VCaP (cell line): ENCODE data around the gene CEP57L1.

ENCODE experiments used
- H3K27ac ChIP-seq: fragments of 450-650 bp; 2 replicates; pipeline ENCODE4 v1.5.1; 2017
- TF ChIP-seq, protein P1 (sequence below): fragments of 450-650 bp; conservative IDR thresholded peaks from 2 replicates; pipeline ENCODE4 v1.5.1; 2017; ENCODE audit warnings: mild to moderate bottlenecking, moderate library complexity

CEP57L1 gene

DNA sequence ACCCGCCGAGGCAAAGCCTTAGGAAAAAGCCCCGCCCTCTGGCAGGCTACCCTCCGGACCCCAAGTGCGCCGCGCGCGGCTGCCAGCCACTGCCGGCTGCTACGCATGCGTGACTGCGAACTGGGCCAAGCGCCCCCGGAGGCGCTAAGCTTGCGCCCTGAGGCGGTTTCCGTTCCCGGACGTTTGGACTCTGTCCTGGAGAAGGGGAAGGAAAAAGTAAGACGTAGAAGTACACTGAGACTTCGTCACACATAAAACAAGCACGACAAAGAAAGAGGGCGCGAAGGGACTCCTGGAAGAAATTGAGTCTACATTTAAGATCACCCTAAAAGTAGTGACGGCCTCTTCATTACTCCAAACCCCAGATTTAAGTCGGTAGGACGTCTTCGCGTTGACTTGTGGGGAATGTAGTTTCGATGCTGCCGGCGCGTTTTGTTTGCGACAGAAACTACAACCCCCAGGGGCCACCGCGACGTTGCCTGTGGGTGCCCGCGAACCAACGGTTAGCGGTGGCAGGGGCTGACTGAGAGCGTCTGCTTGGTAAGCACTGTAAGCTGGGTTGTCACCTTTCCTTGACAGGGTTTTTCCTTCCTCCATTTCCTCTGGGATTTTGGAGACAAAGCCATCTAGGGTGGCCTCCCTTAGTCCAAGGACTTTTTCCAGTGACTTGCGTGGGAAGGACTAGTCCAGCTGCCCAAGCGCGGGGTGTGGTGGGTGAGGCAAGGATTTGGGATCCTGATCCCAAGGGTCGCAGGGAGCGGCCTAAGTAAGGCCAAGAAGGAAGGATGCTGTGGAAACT, at the start of gene CEP57L1:
Gene CEP57L1 (plus strand): TSS at position 472 of the 799 bp plus-strand sequence. CDS start 49,715 bp downstream, outside the sequence.
- H3K27ac ChIP-seq, result peak within 1 kb of the TSS; percentile 90
- TF ChIP-seq, protein P1, sequence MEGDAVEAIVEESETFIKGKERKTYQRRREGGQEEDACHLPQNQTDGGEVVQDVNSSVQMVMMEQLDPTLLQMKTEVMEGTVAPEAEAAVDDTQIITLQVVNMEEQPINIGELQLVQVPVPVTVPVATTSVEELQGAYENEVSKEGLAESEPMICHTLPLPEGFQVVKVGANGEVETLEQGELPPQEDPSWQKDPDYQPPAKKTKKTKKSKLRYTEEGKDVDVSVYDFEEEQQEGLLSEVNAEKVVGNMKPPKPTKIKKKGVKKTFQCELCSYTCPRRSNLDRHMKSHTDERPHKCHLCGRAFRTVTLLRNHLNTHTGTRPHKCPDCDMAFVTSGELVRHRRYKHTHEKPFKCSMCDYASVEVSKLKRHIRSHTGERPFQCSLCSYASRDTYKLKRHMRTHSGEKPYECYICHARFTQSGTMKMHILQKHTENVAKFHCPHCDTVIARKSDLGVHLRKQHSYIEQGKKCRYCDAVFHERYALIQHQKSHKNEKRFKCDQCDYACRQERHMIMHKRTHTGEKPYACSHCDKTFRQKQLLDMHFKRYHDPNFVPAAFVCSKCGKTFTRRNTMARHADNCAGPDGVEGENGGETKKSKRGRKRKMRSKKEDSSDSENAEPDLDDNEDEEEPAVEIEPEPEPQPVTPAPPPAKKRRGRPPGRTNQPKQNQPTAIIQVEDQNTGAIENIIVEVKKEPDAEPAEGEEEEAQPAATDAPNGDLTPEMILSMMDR, result 0 out of 2 replicates have a peak, but pooled peaks have one; percentile 5

DNA sequence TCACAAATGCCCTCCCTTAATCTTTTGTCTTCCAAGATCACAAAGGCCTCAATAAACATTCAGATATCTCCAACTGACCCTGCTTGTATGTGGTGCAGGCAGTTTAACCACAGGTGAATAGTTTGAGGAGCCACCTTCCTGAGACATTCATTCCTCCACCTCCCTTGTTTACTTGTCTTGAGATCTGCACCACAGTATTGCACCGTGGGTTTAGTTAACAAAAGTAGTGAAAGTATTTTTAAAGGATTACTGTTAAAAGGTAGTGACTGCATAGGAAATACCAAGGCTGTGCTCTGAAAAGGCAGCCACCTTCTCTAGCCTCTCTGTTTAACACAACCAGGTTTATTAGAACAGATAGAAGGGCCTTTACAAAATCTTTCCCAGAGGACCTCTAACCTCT, 47.1 kb upstream of the CEP57L1 start:
- no peak overlapping the region for H3K27ac ChIP-seq
- TF ChIP-seq, protein P1, result no peak

DNA sequence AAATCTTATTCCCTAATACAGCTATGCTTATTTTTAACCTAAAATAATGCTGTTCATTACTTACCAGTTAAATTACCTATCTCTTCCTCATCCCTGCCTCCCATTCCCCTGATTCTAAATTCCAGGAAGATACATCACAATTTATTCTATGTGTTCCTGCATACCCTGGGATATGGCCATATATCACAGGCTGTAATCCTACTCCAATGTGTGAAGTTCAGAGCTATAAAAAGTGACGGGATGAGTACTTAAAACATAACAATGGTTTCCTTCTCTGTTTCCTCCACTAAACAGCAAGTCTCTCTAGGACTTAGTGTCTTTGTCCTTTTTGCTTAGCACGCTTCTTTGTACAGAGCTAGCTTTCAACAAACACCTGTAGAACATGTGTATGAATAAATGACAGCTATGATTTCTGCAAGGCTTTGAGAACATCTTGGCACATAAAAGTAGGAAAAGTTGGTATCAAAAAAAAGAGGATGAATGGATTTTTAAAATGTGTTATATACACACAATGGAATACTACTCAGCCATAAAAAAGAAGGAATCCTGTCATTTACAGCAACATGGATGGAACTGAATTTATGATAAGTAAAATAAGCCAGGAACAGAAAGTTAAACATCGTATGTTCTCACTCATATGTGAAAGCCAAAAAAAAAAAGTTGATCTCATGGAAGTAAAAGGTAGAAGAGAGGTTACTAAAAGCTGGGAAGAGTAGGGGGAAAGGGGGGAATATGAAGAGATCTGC, 46.5 kb upstream of the CEP57L1 start:
- no peak overlapping the region for H3K27ac ChIP-seq
- TF ChIP-seq, protein P1, result no peak

DNA sequence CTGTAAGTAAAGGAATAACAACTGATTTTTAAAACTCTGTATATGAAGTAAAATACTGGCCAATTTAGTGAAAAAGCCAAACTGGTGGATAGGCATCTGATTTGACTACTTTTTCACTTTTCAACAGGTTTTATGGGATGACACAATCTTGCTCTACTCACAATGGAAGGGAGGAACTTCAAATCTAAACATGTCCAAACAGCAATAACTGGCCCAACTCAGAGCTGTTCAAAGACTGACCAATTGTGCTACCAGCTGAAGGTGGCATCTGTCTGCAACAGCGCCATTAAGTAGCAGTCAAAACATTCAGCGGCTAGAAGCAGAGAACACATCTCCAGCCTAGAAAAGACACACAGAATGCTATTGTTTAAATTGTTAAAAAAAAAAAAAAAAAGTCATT, 45.3 kb upstream of the CEP57L1 start:
- H3K27ac ChIP-seq, result no peak overlapping the region
- TF ChIP-seq, protein P1, result no peak

DNA sequence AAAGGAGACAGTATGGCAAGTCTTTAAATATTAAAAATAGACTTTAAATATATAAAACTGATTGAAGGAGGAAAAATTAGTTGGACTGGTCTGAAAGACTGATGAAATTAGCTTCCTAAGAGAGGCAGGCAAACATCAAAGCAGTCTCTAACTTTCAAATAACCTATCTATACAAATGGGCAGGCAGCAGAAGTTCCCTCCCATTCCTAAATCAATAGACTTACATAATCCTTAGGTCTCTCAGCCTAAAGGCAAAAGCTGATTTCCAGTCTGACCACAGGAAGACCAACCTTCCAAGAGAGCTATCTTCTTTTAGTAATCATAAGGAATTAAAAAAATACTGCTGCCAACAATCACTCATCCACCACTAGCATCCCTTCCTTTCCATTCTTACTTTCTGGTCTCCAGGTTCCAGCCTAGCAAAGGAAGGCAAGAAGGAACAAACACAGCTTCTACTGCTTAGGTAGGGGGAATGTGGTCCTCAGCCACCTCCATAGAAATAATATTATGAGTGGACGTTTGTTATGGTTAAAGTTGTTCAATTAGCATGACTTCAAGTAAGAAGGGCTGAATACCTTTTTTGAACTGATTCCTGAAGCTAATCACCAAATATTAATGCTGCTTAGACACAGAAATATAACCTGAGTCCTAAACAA, 44.7 kb upstream of the CEP57L1 start:
- TF ChIP-seq, protein P1, result no peak
- H3K27ac ChIP-seq, result no peak overlapping the region

DNA sequence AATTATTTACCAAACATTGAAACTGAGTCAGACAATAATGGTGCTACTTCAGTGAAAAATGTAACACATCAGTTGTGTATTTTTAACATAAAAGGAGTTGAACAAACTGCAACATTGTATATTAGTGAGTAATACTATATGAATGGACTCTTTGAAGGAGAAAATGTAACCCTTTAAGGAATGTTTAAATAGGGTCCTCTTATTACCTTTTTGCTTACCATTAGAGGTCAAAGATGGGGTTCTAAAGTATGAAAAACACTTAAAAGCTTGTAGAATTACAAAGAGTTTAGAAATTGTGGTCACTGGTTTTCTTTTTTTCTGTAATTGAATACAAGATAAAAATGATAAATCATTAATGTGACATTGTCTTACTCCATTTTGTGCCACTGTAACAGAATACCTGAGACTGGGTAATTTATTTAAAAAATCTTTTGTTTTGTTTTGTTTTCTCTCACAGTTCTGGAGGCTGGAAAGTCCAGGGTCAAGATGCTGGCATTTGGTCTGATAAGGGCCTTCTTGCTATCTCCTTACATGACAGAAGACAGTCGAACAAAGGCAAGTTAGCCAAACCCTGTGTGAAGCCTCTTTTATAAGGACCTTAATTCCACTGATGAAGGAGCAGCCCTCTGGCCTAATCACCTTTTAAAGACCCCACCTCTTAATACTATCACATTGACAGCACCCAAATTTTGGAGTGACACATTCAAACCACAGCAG, 43.8 kb upstream of the CEP57L1 start:
- TF ChIP-seq, protein P1, result no peak
- H3K27ac ChIP-seq, result no peak overlapping the region
